Coronary artery (tissue), 2 donors: Measurements from ENCODE around the gene CDH19.

Experiments used
- DNase-seq: peaks from one replicate; pipeline ENCODE4 v3.0.0-alpha.2; 2017; ENCODE audit warnings: low spot score
- H3K27ac ChIP-seq, 2 donors: fragments of 200-600 bp; sonication (generic); one replicate each; pipeline ENCODE4 v1.5.1; 2016 to 2019
- H3K4me3 ChIP-seq: fragments of 200-600 bp; sonication (generic); 2 replicates; pipeline ENCODE4 v1.5.1; 2016; ENCODE audit warnings: mild to moderate bottlenecking, moderate library complexity
- CTCF ChIP-seq: fragments of 200-600 bp; sonication (generic); IDR thresholded peaks from one replicate; pipeline ENCODE4 v1.5.1; 2019; ENCODE audit warnings: antibody characterized with exemption

CDH19 gene

GRCh38 chr18:66638856-66639629 lies 35.2 kb upstream of the CDH19 start:
- Histone ChIP-seq H3K4me3 (no peak overlapping the region), H3K27ac (no peak overlapping the region)
- no peak for DNase-seq
- no peak for TF ChIP-seq CTCF

- Histone ChIP-seq H3K27ac (no peak overlapping the region), H3K4me3 (no peak overlapping the region)
- TF ChIP-seq CTCF, result no peak
- DNase-seq, result no peak
Observed at GRCh38 chr18:66635342-66635741, 31.5 kb upstream of the CDH19 start.

- no peak for TF ChIP-seq CTCF
- H3K4me3 ChIP-seq, result no peak overlapping the region
- H3K27ac ChIP-seq, result no peak overlapping the region
- DNase-seq, result no peak
Observed at GRCh38 chr18:66632756-66633155, 28.9 kb upstream of the CDH19 start.

- H3K4me3 ChIP-seq, result no peak overlapping the region
- no peak for TF ChIP-seq CTCF
- no peak for DNase-seq
- H3K27ac ChIP-seq, result no peak overlapping the region
Observed at GRCh38 chr18:66630831-66631230, 26.9 kb upstream of the CDH19 start.

- no peak for TF ChIP-seq CTCF
- H3K4me3 ChIP-seq, result no peak overlapping the region
- DNase-seq, result no peak
- no peak overlapping the region for H3K27ac ChIP-seq
Observed at GRCh38 chr18:66623821-66624220, 19.9 kb upstream of the CDH19 start.

GRCh38 chr18:66621816-66622576 lies 18.1 kb upstream of the CDH19 start:
- H3K27ac ChIP-seq, result no peak overlapping the region
- TF ChIP-seq CTCF, result no peak
- no peak for DNase-seq
- H3K4me3 ChIP-seq, result no peak overlapping the region
